GM21526 (cell line): ENCODE results near the gene CTXND1.

Experiments
- ATAC-seq: cut with Tn5 transposase; IDR thresholded peaks from one replicate; pipeline ENCODE4 v1.9.1; 2021; ENCODE audit warnings: moderate library complexity; ENCODE audit not compliant: unreplicated experiment, low FRiP score

Gene CTXND1

DNA sequence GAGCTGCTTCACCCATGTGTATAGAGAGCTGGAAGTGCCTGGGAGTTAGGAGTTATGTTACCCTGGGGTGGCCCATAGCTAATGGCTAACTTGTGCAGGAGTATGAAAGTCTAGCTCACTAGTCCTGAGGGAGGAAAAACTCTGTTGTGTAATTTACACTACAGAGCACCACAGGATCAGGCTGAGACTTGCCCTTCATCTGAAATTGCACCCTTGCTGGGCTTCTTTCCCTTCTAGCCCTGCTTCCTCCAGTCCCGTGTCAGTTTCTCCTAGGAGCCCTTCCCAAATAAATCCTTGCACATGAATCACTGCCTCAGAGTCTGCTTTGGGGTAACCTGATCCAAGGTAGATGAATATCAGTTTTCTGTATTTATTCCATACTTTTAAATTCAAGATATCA, 40.0 kb downstream of the CTXND1 start:
- no peak for ATAC-seq

DNA sequence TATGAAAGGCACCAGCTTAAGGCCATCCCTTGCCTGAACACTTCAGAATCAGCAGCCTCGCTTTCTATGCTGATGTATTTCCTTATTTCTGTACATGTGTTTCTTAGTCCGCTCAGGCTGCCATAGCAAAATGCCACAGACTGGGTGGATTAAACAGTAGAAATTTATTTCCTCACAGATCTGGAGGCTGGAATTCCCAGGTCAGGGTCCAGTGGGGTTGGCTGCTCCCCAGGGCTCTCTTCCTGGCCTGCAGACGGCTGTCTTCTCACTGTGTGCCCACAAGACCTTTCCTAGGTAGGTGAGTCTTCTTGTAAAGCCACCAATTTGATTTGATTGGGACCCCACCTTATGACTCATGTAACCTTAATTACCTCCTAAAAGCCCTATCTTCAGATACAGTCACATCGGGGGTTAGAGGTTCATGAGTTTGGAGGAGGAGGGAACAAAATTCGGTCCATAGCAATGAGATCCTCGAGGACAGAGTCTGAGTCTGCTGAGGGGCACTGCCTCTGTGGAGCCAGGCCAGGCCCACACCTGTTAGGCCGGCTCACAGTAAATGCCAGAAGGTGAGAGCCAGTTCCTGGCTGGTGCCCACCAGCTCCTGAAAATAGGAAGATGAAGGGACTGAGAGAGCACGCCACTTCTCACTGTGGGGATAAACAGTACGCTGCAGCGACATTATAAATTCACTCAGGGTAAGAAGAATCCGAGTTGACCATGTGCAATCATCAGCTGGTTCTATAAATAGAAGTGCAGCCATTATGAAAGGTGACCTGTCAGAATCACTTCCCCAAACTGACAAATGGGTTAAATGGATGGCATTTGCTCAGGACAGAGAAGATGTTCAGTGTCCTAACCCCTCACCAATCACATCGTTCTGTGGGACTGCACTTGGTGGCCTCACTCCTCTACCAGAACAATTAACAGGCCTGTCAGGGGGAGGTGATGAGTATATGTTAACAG, 41.1 kb downstream of the CTXND1 start:
- no peak for ATAC-seq

DNA sequence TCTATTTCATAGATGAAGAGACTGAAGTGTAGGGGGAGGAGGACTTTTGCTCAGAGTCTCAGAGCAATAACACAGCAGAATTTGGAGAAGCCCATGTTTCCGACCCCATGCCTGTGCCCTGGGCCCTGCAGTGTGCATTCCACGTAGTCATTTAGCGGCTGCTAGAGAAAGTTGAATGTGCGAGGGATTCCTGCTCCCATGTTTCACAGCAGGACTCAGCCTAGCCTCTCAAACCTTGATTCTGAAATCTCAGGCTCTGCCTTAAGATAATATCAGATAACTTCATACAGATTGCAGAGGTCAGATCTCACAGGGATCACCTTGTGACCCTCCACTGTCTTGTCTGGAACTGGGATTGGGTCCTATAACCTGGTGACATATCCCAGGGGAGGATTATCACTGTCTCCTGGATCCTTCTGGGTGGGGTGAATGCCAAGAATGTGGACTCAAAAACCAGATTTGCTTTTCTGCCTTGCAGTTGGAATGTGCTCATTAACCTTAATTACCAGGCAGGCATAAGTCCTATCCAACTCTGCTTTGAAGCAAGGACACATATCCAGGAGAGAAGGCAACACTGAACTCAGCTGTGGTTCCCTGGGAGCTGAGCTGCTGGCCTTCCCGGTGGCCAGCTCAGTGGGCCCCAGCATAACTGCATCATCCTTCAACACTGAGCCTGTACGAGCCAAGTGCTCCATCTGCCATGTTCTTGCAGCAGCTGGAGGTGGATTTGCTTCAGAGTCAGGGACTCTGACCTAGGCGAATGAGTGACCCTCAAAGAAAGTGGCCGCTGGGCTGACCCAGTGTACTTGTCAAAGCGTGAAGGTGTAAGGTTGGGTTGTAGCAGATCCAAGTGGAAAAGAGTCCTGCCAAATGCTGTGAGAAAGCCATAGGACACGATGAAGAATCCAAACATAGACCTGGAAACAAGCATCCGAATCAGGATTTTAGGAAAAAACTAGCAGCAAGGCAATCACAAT, 43.0 kb downstream of the CTXND1 start:
- ATAC-seq: no peak

DNA sequence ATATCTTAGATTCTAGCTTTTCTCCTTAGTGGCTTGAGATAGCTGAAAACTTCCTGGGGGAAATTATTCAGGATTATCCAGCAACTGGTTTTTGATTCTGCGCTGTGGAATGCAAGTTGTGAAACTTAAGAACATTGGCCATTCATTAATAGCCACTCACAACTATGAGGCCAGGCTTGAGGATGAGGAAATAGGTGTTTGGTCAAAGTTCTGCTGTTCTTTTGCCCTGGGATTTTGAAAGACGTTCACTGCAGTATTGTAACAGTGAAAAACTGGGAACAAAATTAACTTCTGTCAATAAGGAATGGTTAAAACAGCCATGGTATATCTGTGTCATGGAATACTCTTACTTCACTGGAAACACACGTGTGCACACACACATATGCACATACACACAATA, 44.1 kb downstream of the CTXND1 start:
- no peak for ATAC-seq

DNA sequence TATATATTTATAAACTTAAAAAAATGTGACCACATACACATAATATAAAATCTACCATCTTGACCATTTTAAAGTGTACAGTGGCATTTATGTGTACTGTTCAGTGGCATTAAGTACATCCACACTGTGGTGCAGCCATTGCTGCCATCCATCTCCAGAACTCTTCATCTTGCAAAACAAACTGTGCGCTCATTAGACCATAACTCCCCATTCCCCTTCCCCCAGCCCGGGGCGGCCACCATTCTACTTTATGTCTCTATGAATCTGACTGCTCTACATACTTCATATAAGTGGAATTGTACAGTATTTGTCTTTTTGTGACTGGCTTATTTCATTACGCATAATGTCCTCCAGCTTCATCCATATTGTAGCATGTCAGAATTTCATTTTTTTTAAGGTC, 47.8 kb downstream of the CTXND1 start:
- no peak for ATAC-seq

DNA sequence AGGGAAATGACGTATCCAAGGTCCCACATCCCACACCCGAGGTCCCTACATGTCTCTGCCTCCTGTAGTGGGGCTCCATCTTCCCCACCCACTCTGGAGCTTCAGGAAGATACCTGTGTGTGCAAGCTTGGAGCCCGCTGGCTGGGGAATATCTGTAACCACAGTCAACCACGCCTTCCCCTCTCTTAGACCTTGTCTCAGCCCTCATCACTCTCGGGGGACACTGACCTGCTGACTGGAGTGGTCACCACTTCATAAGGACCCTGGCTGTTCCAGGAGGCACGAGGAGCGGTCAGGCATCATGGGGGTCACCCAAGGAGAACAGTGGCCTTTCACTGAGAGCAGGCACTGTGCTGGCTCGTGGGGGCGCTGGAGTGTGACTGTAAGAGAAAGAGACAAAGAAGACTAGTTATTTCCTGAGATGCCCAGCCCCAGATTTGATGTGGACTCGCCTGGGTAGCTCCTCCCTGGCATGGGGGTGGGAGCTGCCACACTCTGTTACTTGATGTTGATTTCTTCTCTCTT, 48.6 kb downstream of the CTXND1 start:
- no peak for ATAC-seq

DNA sequence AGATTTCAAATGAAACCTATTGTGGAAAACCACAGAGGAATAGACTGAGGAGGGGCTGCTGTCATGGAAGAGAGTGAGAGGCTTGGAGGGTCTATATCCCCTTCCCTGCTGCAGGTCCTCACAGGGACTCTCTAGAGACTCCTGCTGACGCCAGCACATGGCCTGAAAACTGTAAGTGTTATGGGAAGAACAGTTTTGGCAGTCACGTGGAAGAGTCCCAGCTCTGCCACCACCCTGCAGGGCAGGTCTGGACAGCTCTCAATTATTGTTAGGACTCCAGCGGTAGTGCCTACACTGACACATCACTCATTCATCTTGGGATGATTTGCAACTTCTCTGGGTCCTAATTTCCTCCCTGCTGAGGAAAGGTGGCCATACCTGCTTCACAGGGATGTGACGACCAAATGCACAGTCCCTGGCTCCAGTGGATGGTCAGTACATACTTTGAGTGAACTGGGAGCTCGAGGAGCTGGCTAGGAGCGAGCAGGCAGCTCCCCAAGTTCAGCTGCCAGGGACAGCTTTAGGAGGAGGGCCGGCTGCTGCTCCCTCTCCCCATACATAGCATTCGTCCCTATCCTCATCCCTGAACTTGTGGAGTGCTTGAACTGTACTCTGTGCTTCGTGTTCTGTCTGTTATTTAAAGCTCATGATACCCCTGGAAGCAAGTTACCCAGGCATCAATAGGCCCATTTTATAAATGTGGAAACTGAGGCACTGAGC, 49.2 kb downstream of the CTXND1 start:
- ATAC-seq: no peak

DNA sequence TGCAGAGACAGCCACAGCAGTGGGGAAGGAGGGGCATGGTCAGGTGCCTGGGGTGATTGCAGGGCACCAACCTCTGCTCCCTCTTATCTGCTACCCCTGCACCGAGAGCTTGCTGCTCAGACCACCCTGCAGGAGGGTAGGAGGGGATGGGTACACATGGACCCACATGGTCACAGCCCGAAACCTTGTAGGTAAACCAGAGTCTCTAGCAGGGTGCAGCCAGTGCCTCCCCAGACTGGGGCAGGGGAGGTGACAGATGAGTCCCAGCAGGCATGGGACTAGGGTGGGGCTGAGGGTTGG, 50.0 kb downstream of the CTXND1 start:
- no peak for ATAC-seq

DNA sequence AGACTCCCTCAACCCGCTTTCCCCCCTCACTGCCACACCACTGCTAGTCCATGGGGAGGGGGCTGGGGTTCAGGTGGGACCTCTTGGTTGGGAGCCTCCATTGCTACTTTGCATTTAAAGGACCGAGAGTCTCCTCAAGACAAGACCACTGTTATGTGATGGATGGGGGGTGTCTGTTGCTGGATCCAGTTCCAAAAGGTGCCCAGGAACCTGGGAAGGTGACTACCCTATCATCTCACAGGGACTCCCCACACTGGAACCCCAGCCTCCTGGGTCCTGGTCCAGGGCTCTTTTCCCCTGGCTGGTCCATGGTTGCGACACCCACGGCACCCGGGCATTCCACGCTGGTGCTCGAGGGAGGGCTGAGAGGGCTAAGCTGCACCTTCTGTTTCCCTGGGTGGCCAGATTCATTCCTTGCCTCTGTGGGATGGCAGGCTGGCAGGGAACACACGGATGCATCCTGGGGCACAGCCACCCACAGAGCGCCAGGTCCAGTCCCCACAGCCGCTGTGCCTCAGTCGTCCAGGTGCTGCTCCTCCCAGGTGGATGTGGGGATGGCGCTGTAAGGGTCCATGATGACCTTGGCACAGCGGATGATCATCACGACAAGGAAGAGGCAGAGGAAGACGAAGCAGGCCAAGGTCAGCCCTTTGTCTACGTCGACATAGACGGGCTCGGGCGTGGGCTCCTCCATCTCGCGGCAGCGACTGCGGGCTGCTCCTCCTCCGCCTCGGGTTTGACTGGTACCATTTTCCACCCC, 50.6 kb downstream of the CTXND1 start:
- ATAC-seq: no peak

DNA sequence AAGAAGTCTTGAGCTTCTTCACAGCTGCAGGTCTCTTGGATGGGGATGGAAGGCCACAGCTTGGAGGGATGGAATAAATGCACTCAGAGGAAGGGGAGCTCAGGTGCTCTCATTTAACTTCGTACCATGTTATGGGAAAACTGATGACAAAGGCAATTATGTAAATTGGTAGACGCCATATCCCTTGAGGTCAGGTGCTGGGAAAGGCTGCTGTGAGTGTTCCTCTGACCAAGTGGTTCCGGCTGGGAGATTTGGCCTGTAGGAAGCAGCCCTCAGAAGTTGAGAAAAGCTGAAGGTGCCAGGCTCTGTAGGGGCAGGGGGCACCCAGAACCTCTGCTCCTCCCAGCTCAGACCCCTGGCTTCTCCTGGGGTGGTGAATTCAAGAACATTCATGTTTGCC, 52.1 kb downstream of the CTXND1 start:
- no peak for ATAC-seq

DNA sequence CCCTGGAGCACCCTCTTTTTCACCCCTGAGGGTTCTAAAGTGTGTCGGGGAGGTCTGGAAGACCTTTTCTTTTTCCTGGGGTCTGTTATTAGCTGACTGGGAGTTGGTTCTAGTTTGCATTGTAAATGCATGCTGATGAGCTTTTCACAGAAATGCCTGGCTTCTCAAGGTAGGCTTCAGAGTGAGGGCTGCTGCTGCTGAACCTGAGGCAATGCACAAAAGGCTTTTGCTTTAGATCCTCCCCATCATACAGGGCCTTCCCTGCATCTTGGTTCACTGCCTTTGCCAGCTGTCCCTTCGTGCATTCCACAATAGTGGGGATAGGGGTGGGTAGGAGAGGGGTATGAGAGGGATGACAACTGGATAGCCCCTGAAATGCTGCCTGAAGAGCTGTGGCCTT, 52.6 kb downstream of the CTXND1 start:
- ATAC-seq: no peak

DNA sequence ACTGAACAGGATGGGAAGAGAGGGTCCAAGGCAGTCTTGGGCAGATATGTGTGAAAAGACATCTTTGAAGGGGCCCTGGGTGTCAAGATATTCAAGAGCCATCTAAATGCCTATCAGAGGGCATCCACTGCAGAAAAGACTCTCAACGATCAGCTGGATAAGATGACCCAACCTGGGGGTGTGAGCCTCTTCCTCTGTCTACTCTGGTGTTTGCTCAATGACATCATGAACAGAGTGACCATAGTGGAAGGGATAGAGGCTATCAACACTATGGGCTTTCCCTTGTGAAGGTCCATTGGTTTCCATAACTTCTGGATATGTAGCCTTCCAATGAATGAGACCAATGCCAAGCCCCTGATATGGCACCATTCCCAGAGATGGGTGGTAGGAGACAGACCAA, 57.1 kb downstream of the CTXND1 start:
- no peak for ATAC-seq

DNA sequence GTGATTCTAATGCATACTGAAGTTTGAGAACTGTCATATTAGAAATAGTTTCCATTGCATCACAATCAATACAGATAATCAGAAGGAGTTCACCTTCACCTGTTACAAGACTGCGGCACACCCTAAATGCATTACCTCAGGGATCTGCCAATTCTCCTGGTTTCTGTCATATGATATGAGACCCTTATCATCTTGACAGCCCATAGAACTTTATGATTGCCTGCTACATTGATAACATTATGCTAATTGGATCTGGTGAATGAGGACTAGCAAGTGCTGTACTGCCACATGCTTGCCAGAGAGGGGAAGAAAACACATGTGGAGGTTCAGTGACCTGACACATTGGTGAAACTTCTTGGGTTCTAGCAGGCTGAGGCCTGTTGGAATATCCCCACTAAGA, 57.8 kb downstream of the CTXND1 start:
- no peak for ATAC-seq

DNA sequence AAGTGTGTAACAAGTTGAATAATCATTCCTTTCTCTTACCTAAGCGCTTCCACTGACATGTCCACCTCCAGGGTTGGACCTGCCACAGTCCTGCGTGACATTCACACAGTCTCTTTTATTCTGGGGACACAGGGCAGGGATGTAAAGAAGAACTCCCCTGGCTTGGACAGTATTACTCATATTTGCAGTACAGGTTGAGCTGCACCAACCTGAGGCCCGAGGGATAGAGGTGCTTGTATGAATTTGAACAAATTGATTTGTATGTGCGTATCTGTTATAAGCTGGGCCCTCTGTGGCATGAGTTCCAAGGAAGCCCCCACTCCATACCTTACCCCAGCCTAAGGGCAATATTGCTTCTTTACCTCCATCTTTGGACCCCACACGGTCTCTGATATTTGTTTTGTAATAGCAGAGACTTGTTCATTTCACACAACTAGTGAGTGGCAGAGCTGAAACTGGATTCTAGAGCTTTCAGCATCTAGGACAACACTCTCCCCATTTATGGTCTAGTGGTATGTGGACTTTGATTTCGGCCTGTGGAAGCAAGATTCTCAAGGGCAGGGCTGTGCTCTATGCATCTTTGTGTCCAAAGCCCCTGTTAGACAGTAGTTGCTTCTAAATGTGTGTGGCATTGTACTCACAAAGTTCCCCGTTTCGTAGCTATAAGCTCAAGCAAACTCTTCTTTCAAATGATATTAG, 60.0 kb downstream of the CTXND1 start:
- no peak for ATAC-seq

DNA sequence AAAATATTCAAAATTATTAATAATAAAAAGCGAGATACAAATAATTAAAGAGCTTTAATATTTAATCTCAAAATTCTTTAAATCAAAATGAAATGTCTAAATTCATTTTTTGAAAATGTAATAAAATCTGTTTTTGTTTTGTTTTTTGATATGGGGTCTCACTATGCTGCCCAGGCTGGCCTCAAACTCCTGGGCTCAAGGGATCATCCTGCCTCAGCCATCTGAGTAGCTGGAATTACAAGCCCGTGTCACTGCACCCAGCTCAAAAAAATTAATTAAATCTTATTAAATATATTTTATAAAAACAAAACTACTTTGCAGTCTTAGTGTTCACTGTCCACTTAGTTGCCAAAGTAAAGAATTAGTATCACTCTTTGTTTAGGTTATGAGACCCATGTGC, 60.8 kb downstream of the CTXND1 start:
- ATAC-seq: no peak

DNA sequence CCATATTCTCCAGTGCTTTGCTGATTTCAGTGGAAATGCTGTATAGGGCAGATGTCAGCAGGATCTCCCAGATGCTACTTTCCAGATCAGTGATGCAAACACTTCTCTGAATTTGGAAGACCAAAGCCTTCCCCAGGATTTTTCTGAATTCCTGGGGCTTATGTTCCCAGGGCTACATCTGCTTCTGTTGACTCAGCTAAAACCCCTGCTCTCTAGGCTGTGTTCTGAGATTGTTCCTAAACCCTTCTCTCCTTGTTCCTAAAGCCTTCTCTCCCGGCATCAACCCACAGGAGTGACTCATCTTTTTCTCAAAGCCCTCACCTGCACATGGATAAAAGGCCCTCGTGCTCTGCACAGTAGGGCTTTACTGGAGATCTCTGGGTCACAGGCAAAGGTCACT, 63.8 kb downstream of the CTXND1 start:
- no peak for ATAC-seq

DNA sequence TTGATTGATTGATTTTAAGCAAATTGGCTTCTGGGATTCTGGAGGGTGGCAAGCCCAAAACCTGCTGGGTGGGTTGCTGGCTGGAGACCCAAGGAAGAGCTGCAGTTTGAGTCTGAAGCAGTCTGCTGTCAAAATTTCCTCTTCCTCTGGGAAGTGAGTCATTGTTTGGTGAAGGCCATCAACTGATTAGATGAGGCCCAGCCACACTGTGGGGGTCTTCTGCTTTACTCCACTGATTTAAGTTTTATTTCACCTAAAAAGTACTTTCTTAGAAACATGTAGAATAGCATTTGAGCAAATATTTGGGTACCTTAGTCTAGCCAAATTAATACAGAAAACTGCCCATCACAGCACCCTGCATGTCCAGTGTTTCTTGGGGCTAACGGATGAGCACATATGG, 65.4 kb downstream of the CTXND1 start:
- no peak for ATAC-seq

DNA sequence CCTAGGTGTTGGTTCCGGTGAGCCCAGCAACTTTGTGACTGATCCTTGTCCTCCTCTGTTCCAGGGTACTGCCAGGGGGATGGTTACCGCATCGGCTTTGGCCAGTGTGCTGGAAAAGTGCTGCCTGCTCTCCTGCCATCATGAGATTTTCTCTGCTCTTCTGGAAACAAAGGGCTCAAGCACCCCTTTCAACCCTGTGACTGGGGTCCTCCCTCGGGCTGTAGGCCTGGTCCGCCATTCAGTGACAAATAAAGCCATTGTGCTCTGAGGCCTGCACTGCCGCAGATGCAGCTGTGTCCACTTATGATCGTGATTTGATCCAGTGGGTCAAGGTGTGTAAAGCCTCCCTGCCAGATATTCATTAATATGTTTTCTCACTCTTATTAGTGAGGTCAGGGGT, 65.9 kb downstream of the CTXND1 start:
- ATAC-seq: no peak

DNA sequence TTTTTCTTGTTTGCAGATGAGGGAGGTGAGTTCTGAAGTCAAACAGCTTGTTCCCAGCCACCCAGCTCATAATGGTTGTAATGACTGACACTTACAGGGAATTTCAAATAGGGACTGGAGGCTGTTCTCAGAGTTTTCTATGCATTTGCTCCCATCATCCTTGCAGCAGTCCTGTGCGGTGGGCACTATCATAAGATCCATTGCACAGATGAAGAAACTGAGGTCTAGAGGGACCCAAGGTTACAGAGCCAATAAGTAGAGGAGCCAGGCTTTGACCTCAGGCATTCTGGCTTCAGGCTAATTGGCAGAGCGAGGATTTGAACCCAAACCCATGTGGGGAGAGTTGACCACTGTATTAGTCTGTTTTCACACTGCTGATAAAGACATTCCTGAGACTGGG, 66.9 kb downstream of the CTXND1 start:
- no peak for ATAC-seq
